GM12872 (cell line): ENCODE data around the gene VIT.

Experiments
- TF ChIP-seq, protein P1 (sequence below): IDR thresholded peaks from 3 replicates; pipeline ENCODE4 v1.5.1; 2011; ENCODE audit warnings: low read depth, mild to moderate bottlenecking, low read length, moderate library complexity; ENCODE audit not compliant: insufficient read depth

The VIT gene

DNA sequence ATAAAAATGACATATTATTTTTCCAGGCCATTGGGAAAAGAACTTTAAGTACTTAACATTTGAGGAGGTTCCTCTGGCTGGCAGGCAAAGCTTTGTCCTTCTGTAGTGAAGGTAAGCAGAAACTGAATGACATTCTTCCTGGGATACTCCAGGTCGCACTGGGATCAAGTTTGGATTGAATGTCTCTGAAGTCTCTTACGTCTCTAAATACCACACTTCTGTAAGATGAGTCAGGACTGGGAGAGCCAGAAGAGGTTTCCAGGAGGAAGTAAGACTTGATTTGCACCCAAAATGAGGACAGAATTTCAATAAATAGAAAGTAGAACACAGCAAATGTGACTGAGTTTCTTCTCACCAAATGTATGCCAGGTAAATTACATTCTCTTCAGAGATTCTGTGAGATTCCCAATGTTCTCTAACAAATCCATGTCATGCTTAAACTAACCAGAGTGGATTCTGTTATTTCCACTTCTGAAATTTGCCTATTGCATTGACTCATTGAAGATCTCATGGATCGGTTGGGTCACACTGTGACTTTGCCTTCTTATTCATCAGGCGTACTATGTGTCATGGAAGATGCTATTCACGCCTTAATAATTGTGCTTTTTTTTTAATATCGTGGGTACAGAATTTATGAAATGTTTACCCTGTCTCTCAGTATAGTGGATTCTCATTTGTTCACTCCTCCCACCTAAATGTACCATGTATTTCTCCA is 25.5 kb upstream of the VIT start:
- TF ChIP-seq, protein P1, sequence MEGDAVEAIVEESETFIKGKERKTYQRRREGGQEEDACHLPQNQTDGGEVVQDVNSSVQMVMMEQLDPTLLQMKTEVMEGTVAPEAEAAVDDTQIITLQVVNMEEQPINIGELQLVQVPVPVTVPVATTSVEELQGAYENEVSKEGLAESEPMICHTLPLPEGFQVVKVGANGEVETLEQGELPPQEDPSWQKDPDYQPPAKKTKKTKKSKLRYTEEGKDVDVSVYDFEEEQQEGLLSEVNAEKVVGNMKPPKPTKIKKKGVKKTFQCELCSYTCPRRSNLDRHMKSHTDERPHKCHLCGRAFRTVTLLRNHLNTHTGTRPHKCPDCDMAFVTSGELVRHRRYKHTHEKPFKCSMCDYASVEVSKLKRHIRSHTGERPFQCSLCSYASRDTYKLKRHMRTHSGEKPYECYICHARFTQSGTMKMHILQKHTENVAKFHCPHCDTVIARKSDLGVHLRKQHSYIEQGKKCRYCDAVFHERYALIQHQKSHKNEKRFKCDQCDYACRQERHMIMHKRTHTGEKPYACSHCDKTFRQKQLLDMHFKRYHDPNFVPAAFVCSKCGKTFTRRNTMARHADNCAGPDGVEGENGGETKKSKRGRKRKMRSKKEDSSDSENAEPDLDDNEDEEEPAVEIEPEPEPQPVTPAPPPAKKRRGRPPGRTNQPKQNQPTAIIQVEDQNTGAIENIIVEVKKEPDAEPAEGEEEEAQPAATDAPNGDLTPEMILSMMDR: no peak

DNA sequence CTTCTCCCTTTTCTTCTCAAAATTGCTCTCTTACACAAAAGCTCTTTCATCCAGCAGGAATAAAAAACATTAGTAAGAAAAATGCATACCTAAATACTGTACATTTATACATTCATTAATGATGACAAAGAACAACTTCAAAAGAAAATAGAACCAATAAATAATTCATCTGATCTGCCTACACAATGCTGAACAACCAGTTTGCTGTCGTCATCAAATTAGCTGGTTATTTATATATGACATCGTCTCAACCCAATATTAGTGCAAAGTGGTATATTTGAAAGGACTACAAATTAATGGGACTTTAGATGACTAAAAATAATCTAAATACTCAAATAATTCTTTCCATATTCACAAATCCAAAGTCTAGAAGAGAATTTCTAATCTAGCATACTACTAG is 24.8 kb upstream of the VIT start:
- TF ChIP-seq, protein P1: no peak

DNA sequence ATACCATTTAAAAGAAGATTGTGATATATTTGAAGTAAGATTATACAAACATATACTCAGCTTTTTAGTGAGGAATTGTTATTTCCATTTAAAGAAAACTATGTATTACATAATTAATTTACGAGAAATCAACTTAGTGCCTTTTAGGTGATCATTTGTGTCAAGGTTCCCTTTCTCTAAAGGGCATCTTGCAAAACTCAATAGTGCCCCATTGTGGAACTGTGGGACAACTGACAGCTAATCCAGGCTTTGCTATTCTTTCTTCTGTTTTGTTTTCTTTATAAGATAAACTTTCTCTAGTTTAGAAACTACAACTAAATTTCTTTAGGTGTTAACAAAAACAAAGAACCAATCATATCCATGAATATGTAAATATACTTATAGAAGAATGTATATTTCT is 24.3 kb upstream of the VIT start:
- TF ChIP-seq, protein P1: peak; percentile 28; the same call in 1 of the 3 replicates

DNA sequence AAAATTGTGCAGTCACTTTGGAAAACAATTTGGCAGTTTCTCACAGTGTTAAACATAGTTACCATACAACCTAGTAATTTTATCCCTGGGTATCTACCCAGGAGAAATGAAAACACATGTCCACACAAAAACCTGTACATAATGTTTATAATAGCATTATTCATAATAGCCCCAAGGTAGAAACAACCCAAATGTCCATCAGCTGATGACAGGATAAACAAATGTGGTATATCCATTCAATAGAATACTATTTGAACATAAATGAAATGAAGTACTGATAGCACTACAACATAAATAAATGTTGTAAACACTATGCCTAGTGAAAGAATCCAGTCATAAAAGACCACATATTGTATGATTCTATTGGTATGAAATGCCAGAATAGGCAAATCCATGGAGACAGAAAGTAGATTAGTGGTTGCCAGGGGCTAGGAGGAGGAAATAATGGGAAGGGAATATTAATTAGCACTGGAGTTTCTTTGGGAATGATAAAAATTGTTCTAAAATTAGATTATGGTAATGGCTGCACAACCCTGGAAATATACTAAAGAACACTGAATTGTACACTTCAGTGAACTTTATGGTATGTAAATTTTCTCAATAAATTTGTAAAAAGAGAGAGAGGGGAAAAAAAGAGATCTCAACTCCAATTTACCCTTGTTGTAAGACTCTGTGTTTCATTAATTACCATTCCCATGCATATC is 20.8 kb upstream of the VIT start:
- TF ChIP-seq, protein P1: no peak

DNA sequence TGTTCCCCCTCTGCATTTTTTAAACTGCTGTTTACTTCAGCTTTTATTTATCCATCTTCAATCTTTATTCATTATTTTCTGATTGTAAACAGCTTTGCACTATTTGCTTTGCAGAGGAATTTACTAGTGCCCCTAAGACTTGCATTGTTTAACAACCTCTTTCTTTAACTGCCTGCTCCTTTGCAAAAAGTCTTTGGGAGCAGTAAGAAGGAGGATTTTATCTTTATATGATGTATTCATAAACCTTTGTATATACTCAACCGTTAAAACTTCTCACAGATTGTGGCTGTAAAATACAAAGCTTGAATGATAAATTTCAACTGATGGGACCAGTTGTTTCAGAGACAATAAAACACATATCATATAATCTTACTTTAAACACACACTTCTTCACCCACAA is 20.1 kb upstream of the VIT start:
- TF ChIP-seq, protein P1: no peak

DNA sequence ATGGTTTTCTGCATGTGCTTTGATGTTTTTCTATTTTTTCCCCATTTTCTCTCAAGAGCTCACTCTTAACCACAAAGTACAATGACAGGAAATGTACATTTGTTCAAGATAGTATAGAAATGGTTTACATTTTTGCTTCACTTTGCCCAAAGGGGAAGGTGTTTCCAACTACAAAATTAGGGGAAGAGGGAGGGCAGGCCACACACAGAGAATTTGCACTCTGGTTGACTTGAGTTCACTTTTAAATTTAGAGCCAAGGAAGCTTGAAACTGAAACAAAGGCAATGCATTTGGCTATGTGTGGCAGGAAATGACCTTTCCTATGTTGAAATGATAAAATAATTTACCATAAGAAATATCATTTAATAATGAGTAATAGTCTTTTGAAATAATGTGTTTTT is 19.1 kb upstream of the VIT start:
- TF ChIP-seq, protein P1: no peak

DNA sequence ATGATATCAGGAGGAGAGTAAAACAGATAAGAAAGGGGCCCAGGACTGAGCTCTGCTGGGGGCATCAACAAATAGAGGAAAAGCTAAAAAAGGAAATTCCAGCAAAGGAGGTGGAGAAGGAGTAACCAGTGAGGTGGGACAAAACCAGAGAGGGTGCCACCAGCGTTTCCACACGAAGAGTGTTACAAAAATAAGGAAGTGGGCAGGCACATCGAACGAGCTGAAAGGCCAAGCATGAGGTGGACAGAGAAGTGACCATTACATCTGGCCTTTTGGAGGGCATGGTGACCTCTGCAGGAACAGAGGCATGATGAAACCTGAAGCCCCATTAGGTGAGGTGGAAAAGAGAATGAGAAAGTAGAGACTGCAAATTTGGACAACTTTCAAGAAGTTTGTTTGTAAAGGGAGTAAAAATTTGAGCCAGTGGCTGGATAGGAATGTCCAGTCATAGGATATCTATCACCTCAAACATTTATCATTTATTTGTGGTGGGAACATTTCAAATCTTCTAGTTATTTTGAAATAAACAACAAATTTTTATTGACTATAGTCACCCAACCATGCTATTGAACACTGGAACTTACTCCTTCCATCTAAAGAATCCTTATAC is 18.4 kb upstream of the VIT start:
- TF ChIP-seq, protein P1: no peak
